ENCODE measurements around the gene MPC1.
A peak's percentile ranks its signal among the peaks of the same experiment; 100 is the strongest.

MPC1 gene

GRCh38 chr6:166335378-166336302 is 47.1 kb downstream of the MPC1 start:
- no peaks in the 10 kb centered on the region for H3F3A ChIP-seq (ENCODE audit: insufficient read depth, low read length)
- H3K9me3 ChIP-seq (ENCODE audit: low read length), result no peaks in the 10 kb centered on the region
- H3K9me2 ChIP-seq (ENCODE audit: low read depth, low read length), result no peaks in the 10 kb centered on the region
- no peak overlapping the region for H3K4me2 ChIP-seq (ENCODE audit: low read length)
- H3K4me3 ChIP-seq (ENCODE audit: low read depth, low read length, poor library complexity, severe bottlenecking), result no peak overlapping the region
- H3K4me1 ChIP-seq (ENCODE audit: insufficient read depth, low read length, severe bottlenecking), result peaks cover 44% of the 10 kb centered on the region
- H3K36me3 ChIP-seq (ENCODE audit: insufficient read depth, low read length), result peaks cover 40% of the 10 kb centered on the region; the same call in 1 of the 2 replicates
- TF ChIP-seq CTCF (IDR thresholded peaks at IDR 0.05; ENCODE audit: low read length), result no peak
- no peak for TF ChIP-seq EZH2 (IDR thresholded peaks at IDR 0.05; ENCODE audit: borderline replicate concordance, low read length)
- no peak overlapping the region for H3K9ac ChIP-seq (ENCODE audit: low read length)
- no peaks in the 10 kb centered on the region for H3K27me3 ChIP-seq (ENCODE audit: insufficient read depth, low read length)
- peaks cover 30% of the 10 kb centered on the region for H3K79me2 ChIP-seq (ENCODE audit: insufficient read depth, low read length)
- no peak overlapping the region for H2AFZ ChIP-seq (ENCODE audit: low read length)
- 0 out of 2 replicates have a peak, but pooled peaks cover 3% of the 10 kb centered on the region for H4K20me1 ChIP-seq (ENCODE audit: insufficient read depth, low read length)
- no peak overlapping the region for H3K27ac ChIP-seq (ENCODE audit: low read depth, low read length, poor library complexity, severe bottlenecking)

GRCh38 chr6:166334878-166335277 is 47.9 kb downstream of the MPC1 start:
- Histone ChIP-seq H3K27me3 (ENCODE audit: insufficient read depth, low read length) (no peaks in the 10 kb centered on the region), H3K79me2 (ENCODE audit: insufficient read depth, low read length) (peaks cover 22% of the 10 kb centered on the region), H2AFZ (ENCODE audit: low read length) (no peak overlapping the region), H4K20me1 (ENCODE audit: insufficient read depth, low read length) (0 out of 2 replicates have a peak, but pooled peaks cover 3% of the 10 kb centered on the region), H3K9ac (ENCODE audit: low read length) (no peak overlapping the region), H3K9me2 (ENCODE audit: low read depth, low read length) (no peaks in the 10 kb centered on the region), H3K27ac (ENCODE audit: low read depth, low read length, poor library complexity, severe bottlenecking) (no peak overlapping the region), H3K36me3 (ENCODE audit: insufficient read depth, low read length) (peaks cover 38% of the 10 kb centered on the region; the same call in 1 of the 2 replicates), H3K4me1 (ENCODE audit: insufficient read depth, low read length, severe bottlenecking) (peaks cover 36% of the 10 kb centered on the region), H3K4me3 (ENCODE audit: low read depth, low read length, poor library complexity, severe bottlenecking) (no peak overlapping the region), H3K4me2 (ENCODE audit: low read length) (no peak overlapping the region), H3K9me3 (ENCODE audit: low read length) (no peaks in the 10 kb centered on the region), H3F3A (ENCODE audit: insufficient read depth, low read length) (no peaks in the 10 kb centered on the region)
- TF ChIP-seq EZH2 (IDR thresholded peaks at IDR 0.05; ENCODE audit: borderline replicate concordance, low read length) (no peak), CTCF (IDR thresholded peaks at IDR 0.05; ENCODE audit: low read length) (no peak)

GRCh38 chr6:166333172-166333995 is 49.4 kb downstream of the MPC1 start:
- Histone ChIP-seq H3K9ac (ENCODE audit: low read length) (no peak overlapping the region), H3K9me2 (ENCODE audit: low read depth, low read length) (no peaks in the 10 kb centered on the region), H3K36me3 (ENCODE audit: insufficient read depth, low read length) (peaks cover 44% of the 10 kb centered on the region; the same call in 1 of the 2 replicates), H4K20me1 (ENCODE audit: insufficient read depth, low read length) (0 out of 2 replicates have a peak, but pooled peaks cover 3% of the 10 kb centered on the region), H3K79me2 (ENCODE audit: insufficient read depth, low read length) (peaks cover 21% of the 10 kb centered on the region), H3K4me1 (ENCODE audit: insufficient read depth, low read length, severe bottlenecking) (peaks cover 34% of the 10 kb centered on the region), H2AFZ (ENCODE audit: low read length) (no peak overlapping the region), H3K4me3 (ENCODE audit: low read depth, low read length, poor library complexity, severe bottlenecking) (no peak overlapping the region), H3K27me3 (ENCODE audit: insufficient read depth, low read length) (no peaks in the 10 kb centered on the region), H3F3A (ENCODE audit: insufficient read depth, low read length) (no peaks in the 10 kb centered on the region), H3K27ac (ENCODE audit: low read depth, low read length, poor library complexity, severe bottlenecking) (no peak overlapping the region), H3K4me2 (ENCODE audit: low read length) (peak overlapping the region; percentile 11; the same call in 1 of the 2 replicates), H3K9me3 (ENCODE audit: low read length) (no peaks in the 10 kb centered on the region)
- TF ChIP-seq EZH2 (IDR thresholded peaks at IDR 0.05; ENCODE audit: borderline replicate concordance, low read length) (no peak), CTCF (IDR thresholded peaks at IDR 0.05; ENCODE audit: low read length) (no peak)

Measured in OCI-LY1 (cell line).